CD8-positive, alpha-beta memory T cell (primary cell): Measurements from ENCODE around the gene SH3BGRL2. TPM values are rescaled to one million over a fixed set of nuclear protein-coding genes. Genes with fewer than 3 reads are reported as not detected.

ENCODE experiments used
- CTCF ChIA-PET: fragments of 350-600 bp; sonication (Branson Sonifier 250); formaldehyde crosslinking; loops from one replicate; lab custom pipeline; 2021; ENCODE audit warnings: antibody characterized with exemption; lab: Charles Lee
- POLR2A ChIA-PET: fragments of 350-600 bp; sonication (Branson Sonifier 250); formaldehyde crosslinking; loops from one replicate; lab custom pipeline; 2021; ENCODE audit warnings: antibody characterized with exemption; lab: Charles Lee
- DNase-seq, 5 donors: peaks; one replicate each; pipeline versions ENCODE4 v3.0.0 to v3.0.0-alpha.2; 2020 to 2022; ENCODE audit warnings: mixed read lengths in 1 of 5
- H3K27ac ChIP-seq: one replicate; pipeline ENCODE4 v1.7.0; 2013; ENCODE audit warnings: low read depth, mild to moderate bottlenecking, low read length, moderate library complexity
- H3K27me3 ChIP-seq: 2 replicates; pipeline ENCODE4 v1.7.0; 2013; ENCODE audit warnings: low read length, mild to moderate bottlenecking; ENCODE audit not compliant: insufficient read depth, poor library complexity, severe bottlenecking
- H3K36me3 ChIP-seq: 2 replicates; pipeline ENCODE4 v1.7.0; 2013; ENCODE audit warnings: mild to moderate bottlenecking, low read length, moderate library complexity; ENCODE audit not compliant: insufficient read depth
- H3K4me1 ChIP-seq: 2 replicates; pipeline ENCODE4 v1.7.0; 2013; ENCODE audit warnings: mild to moderate bottlenecking, low read length, moderate library complexity; ENCODE audit not compliant: insufficient read depth
- H3K4me3 ChIP-seq: 2 replicates; pipeline ENCODE4 v1.7.0; 2013; ENCODE audit warnings: mild to moderate bottlenecking, low read length
- H3K9me3 ChIP-seq: 2 replicates; pipeline ENCODE4 v1.7.0; 2013; ENCODE audit warnings: mild to moderate bottlenecking, low read length
- H3K27ac Mint-ChIP-seq, 8 donors: one replicate each; pipeline ENCODE4 v1.8.0; 2020 to 2021; ENCODE audit warnings: mixed read lengths in 8 of 8, mild to moderate bottlenecking in 6 of 8, inconsistent platforms in 3 of 8, moderate library complexity in 3 of 8
- H3K27me3 Mint-ChIP-seq, 2 donors: one replicate each; pipeline ENCODE4 v1.8.0; 2020 to 2021; ENCODE audit warnings: mixed read lengths in 2 of 2, mild to moderate bottlenecking in 1 of 2, moderate library complexity in 1 of 2
- H3K36me3 Mint-ChIP-seq, 3 donors: one replicate each; pipeline ENCODE4 v1.8.0; 2020 to 2021; ENCODE audit warnings: mixed read lengths in 3 of 3, inconsistent platforms in 1 of 3, mild to moderate bottlenecking in 1 of 3
- H3K4me1 Mint-ChIP-seq, 3 donors: one replicate each; pipeline ENCODE4 v1.8.0; 2020 to 2021; ENCODE audit warnings: mixed read lengths in 3 of 3, inconsistent platforms in 1 of 3, mild to moderate bottlenecking in 1 of 3
- H3K4me3 Mint-ChIP-seq, 7 donors: one replicate each; pipeline ENCODE4 v1.8.0; 2020 to 2021; ENCODE audit warnings: mixed read lengths in 7 of 7, mild to moderate bottlenecking in 6 of 7, moderate library complexity in 4 of 7, inconsistent platforms in 2 of 7
- H3K9me3 Mint-ChIP-seq, 5 donors: one replicate each; pipeline ENCODE4 v1.8.0; 2020 to 2022; ENCODE audit warnings: mixed read lengths in 5 of 5, mild to moderate bottlenecking in 3 of 5, moderate library complexity in 2 of 5, inconsistent platforms in 1 of 5
- polyA plus RNA-seq: library from polyadenylated mRNA; unstranded; fragments of 300-500 nt; fragmentation: Illumina TruSeq; gene quantifications from one replicate; pipeline ENCODE4 v1.2.3, GENCODE V29; 2021
- total RNA-seq, 2 experiments: library from RNA; stranded (reverse); gene quantifications; one replicate each; pipeline ENCODE4 v1.2.3, GENCODE V29; 2021

SH3BGRL2 gene
- under 1 TPM; 0.64 to 0.81 TPM for total RNA-seq
- polyA plus RNA-seq = 0.95 TPM

DNA sequence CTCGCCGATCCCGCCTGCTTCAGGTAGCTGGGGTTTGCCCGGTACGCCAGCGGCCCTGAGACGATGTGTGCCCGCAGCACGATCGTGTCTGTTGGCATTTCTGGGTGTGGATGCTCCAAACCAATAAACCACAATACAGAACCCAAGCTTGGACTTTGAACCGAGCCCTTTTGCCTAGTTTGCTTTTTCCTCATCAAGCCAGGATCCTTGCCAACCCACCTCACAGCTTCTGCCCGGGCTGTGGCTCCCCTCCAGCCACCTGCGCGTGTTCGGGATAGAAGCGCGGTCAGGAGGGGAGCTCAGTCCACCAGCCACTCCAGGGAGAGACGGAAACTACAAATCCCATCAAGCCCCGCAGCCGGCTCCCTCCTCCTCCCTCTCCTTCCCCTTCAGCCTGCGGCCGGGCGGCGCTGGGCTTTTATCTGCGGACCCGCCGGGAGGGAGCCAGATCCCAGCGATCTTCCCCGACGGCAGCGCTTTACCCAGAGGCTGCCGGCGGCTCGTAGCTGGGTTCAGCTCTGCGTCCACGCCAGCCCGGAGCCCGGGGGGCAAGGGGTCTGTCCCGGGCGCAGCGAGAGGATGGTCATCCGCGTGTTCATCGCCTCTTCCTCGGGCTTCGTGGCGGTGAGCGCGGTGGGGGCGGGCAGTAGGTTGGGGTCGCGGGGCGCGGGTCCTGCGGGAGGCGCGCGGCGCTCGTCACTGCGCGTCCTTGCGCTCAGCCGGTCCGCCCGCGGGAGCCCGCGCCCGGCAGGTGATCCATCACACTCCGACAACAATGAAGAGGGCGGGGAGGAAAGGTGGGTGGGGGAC, at the start of gene SH3BGRL2:
Gene SH3BGRL2 (plus strand): TSS at position 447 of the 810 bp plus-strand sequence. CDS start 133 bp downstream, at position 580.
- Histone ChIP-seq H3K27ac (no peak within 1 kb of the TSS), H3K4me3 (peak within 1 kb of the TSS; percentile 40), H3K27me3 (peaks cover 22% of the 10 kb centered on the region), H3K4me1 (peaks cover 8% of the 10 kb centered on the region), H3K36me3 (no peaks in the 10 kb centered on the region), H3K9me3 (no peaks in the 10 kb centered on the region)
- ChIA-PET POLR2A (no interaction called here), CTCF (no interaction called here)
- peaks cover 37 to 68% of the 10 kb centered on the region in 2 donors for H3K27me3 Mint-ChIP-seq
- peak in 1 of 5 donors; percentile 8 for DNase-seq
- no peaks in the 10 kb centered on the region for H3K36me3 Mint-ChIP-seq
- H3K27ac Mint-ChIP-seq = no peak within 1 kb of the TSS
- H3K9me3 Mint-ChIP-seq = no peaks in the 10 kb centered on the region
- peak within 1 kb of the TSS; percentile 29 to 84 (median 78) for H3K4me3 Mint-ChIP-seq
- H3K4me1 Mint-ChIP-seq = peaks cover 7 to 13% (median 11%) of the 10 kb centered on the region in 3 donors

DNA sequence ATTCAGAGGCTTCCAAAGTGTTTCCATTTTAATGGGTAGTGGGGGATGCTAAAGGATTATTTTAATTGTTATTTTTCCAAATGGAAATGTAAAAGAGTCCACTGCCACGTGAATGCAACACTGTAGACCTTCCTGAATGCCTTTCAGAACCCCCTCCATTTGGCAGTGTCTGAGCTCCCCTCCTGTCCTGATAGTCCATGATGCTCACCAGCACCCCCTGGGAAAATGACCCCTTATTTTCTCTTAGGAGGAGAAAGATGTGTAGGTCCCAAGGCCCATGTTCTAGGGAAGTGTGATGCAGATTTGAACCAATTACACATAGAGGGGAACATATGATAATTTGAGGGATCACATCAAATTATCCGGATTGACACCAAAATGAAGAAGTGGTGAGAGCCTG, 46.8 kb upstream of the SH3BGRL2 start:
- H3K27me3 ChIP-seq = no peaks in the 10 kb centered on the region
- no peak overlapping the region for H3K4me3 ChIP-seq
- H3K4me1 ChIP-seq = no peaks in the 10 kb centered on the region
- no peaks in the 10 kb centered on the region for H3K36me3 ChIP-seq
- peaks cover 0 to 8% (median 0%) of the 10 kb centered on the region in 3 donors for H3K36me3 Mint-ChIP-seq
- H3K9me3 ChIP-seq = no peaks in the 10 kb centered on the region
- no peaks in the 10 kb centered on the region for H3K4me1 Mint-ChIP-seq
- ChIA-PET POLR2A (no interaction called here), CTCF (no interaction called here)
- H3K27me3 Mint-ChIP-seq = peaks cover 0 to 5% of the 10 kb centered on the region in 2 donors
- peaks cover 5 to 19% (median 8%) of the 10 kb centered on the region in 5 donors for H3K9me3 Mint-ChIP-seq
- H3K27ac ChIP-seq = no peak overlapping the region
- no peak overlapping the region for H3K27ac Mint-ChIP-seq
- DNase-seq = no peak
- no peak overlapping the region for H3K4me3 Mint-ChIP-seq

DNA sequence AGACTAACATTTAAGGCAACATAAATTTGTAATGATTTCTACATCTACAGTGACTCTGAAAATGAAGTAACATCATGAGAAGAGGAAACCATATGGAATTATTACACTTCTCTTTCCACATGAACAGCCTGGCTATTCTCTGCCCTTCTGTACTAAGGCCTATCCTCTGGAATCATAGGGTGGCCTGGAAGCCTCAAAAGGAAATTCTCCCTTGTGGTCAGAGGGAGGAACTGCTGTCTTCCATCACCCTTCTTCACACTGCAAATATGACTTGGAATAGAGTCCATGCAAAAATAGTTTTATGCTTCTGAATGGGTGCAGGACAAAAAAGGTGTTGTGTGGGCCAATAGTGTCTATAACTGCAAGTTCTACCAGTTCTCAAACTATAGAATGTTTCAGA, 44.6 kb upstream of the SH3BGRL2 start:
- ChIA-PET CTCF (no interaction called here), POLR2A (no interaction called here)
- no peak overlapping the region for H3K4me3 Mint-ChIP-seq
- H3K9me3 Mint-ChIP-seq = peaks cover 0 to 11% (median 5%) of the 10 kb centered on the region in 5 donors
- no peaks in the 10 kb centered on the region for H3K36me3 Mint-ChIP-seq
- no peaks in the 10 kb centered on the region for H3K4me1 ChIP-seq
- no peaks in the 10 kb centered on the region for H3K4me1 Mint-ChIP-seq
- no peak overlapping the region for H3K27ac Mint-ChIP-seq
- H3K27me3 Mint-ChIP-seq = peaks cover 3 to 4% of the 10 kb centered on the region in 2 donors
- no peak for DNase-seq
- H3K36me3 ChIP-seq = no peaks in the 10 kb centered on the region
- H3K27me3 ChIP-seq = no peaks in the 10 kb centered on the region
- H3K4me3 ChIP-seq = no peak overlapping the region
- no peaks in the 10 kb centered on the region for H3K9me3 ChIP-seq
- no peak overlapping the region for H3K27ac ChIP-seq

DNA sequence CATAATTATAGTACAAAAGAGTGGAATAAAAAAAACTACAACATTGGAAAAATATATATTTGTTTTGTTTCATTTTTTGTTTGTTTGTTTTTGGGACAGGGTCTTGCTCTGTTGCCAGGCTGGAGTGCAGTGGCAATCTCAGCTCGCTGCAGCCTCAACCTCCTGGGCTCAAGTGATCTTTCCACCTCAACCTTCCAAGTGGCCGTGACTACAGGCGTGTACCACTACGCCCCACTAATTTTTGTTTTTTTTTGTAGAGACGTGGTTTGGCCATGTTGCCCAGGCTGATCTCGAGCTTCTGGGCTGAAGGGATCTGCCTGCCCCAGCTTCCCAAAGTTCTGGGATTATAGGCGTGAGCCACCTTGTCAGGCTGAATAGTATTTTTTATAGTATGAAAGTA, 41.4 kb upstream of the SH3BGRL2 start:
- ChIA-PET POLR2A (no interaction called here), CTCF (no interaction called here)
- Histone ChIP-seq H3K27me3 (no peaks in the 10 kb centered on the region), H3K9me3 (no peaks in the 10 kb centered on the region), H3K4me3 (no peak overlapping the region), H3K4me1 (no peaks in the 10 kb centered on the region), H3K27ac (no peak overlapping the region), H3K36me3 (no peaks in the 10 kb centered on the region)
- no peak overlapping the region for H3K4me3 Mint-ChIP-seq
- H3K9me3 Mint-ChIP-seq = peaks cover 0 to 11% (median 3%) of the 10 kb centered on the region in 5 donors
- peaks cover 4 to 7% of the 10 kb centered on the region in 2 donors for H3K27me3 Mint-ChIP-seq
- DNase-seq = no peak
- no peaks in the 10 kb centered on the region for H3K36me3 Mint-ChIP-seq
- H3K27ac Mint-ChIP-seq = no peak overlapping the region
- no peaks in the 10 kb centered on the region for H3K4me1 Mint-ChIP-seq

DNA sequence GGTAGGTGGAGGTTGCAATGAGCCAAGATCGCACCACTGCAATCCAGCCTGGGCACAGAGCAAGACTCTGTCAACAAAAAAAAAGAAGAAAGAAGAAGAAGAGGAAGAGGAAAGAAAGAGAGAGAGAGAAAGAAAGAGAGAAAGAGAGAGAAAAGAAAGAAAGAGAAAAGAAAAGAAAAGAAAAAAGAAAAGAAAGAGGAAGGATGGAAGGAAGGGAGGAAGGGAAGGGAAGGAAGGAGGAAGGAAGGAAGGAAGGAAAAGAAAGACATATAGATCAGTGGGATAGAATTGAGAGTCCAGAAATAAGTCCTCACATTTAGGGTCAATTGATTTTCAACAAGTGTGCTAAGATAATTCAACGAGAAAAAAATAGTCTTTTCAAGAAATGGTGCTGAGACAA, 34.0 kb upstream of the SH3BGRL2 start:
- H3K27ac Mint-ChIP-seq = no peak overlapping the region
- H3K4me3 Mint-ChIP-seq = no peak overlapping the region
- H3K36me3 Mint-ChIP-seq = no peaks in the 10 kb centered on the region
- ChIA-PET POLR2A (no interaction called here), CTCF (no interaction called here)
- no peaks in the 10 kb centered on the region for H3K36me3 ChIP-seq
- H3K9me3 Mint-ChIP-seq = peaks cover 0 to 6% (median 0%) of the 10 kb centered on the region in 5 donors
- no peak for DNase-seq
- H3K4me1 ChIP-seq = no peaks in the 10 kb centered on the region
- H3K4me1 Mint-ChIP-seq = no peaks in the 10 kb centered on the region
- H3K27me3 ChIP-seq = no peaks in the 10 kb centered on the region
- peaks cover 0 to 7% of the 10 kb centered on the region in 2 donors for H3K27me3 Mint-ChIP-seq
- H3K9me3 ChIP-seq = no peaks in the 10 kb centered on the region
- H3K27ac ChIP-seq = no peak overlapping the region
- no peak overlapping the region for H3K4me3 ChIP-seq

DNA sequence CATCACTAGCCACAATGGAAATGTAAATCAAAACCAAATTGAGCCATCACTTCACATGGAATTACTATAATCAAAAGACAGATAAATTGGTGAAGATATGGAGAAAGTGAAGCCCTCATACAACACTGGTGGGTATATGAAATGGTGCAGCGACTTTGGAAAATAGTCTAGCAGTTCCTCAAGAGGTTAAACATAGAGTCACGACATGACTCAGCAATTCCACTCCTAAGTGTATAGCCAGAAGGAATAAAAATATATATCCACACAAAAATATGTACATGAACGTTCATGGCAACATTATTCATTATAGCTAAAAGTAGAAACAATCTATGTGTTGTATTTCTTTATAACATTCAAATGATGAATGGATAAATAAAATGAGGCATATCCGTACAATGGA, 33.1 kb upstream of the SH3BGRL2 start:
- no peak overlapping the region for H3K27ac Mint-ChIP-seq
- H3K36me3 ChIP-seq = no peaks in the 10 kb centered on the region
- CTCF ChIA-PET = no interaction called here
- POLR2A ChIA-PET = no interaction called here
- no peaks in the 10 kb centered on the region for H3K4me1 Mint-ChIP-seq
- H3K4me3 ChIP-seq = no peak overlapping the region
- H3K9me3 Mint-ChIP-seq = peaks cover 0 to 4% (median 0%) of the 10 kb centered on the region in 5 donors
- no peak for DNase-seq
- no peak overlapping the region for H3K4me3 Mint-ChIP-seq
- peaks cover 0 to 5% of the 10 kb centered on the region in 2 donors for H3K27me3 Mint-ChIP-seq
- no peaks in the 10 kb centered on the region for H3K27me3 ChIP-seq
- H3K36me3 Mint-ChIP-seq = no peaks in the 10 kb centered on the region
- no peaks in the 10 kb centered on the region for H3K4me1 ChIP-seq
- no peaks in the 10 kb centered on the region for H3K9me3 ChIP-seq
- no peak overlapping the region for H3K27ac ChIP-seq

DNA sequence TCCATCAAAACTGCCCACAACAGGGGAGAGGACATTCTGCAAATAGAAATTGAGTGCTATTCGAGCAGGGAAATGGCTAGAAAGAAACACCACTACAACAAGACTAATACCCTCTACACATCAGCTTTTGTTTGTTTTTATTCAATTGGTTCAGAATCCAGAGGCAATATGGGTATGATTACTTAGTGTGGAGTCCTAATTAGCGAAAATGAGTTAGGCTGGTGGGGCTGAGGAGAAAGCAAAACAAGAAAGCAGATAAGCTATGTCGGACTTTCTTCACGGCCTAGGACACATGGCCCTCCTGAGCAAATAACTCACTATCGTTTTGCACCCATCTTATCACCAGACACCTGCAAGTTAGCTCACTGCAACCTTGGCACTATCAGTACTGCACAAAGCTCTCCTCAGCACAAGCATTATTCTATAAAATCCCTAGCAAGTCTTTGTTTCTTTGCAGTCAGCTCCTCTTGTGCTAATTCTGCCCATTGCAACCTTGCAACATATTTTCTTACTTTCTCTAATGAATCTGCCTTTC, 31.3 kb upstream of the SH3BGRL2 start:
- CTCF ChIA-PET = interaction anchor here (1.4 kb wide), 1 partner anchor 20 kb away, joined by 3 read pairs; no protein-coding TSS in a partner anchor
- H3K9me3 Mint-ChIP-seq = peaks cover 0 to 4% (median 0%) of the 10 kb centered on the region in 5 donors
- H3K27me3 ChIP-seq = no peaks in the 10 kb centered on the region
- no peaks in the 10 kb centered on the region for H3K4me1 Mint-ChIP-seq
- no peak for DNase-seq
- H3K27ac Mint-ChIP-seq = no peak overlapping the region
- H3K4me3 ChIP-seq = no peak overlapping the region
- H3K27ac ChIP-seq = no peak overlapping the region
- H3K36me3 Mint-ChIP-seq = no peaks in the 10 kb centered on the region
- no peaks in the 10 kb centered on the region for H3K9me3 ChIP-seq
- peaks cover 0 to 2% of the 10 kb centered on the region in 2 donors for H3K27me3 Mint-ChIP-seq
- H3K4me1 ChIP-seq = no peaks in the 10 kb centered on the region
- no peaks in the 10 kb centered on the region for H3K36me3 ChIP-seq
- POLR2A ChIA-PET = no interaction called here
- no peak overlapping the region for H3K4me3 Mint-ChIP-seq

DNA sequence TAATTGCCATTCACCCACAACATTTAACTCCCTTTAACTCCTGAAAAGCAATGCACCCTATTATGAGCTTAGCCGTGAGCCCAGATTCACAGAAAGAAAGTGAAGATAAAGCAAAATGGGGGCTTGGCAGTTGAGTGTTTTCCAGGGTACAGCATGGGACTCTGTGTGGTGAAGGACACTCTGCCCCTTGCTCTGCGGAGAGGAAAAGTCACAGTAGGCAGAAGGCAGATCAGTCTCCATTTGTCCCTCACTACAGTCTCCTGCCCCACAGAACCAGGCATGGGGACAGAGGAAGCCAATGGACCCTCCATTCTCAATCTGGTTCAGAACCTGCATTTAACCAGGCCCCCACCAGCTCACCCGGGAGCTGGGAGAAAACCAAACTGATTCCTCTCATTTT, 30.8 kb upstream of the SH3BGRL2 start:
- H3K4me3 Mint-ChIP-seq = no peak overlapping the region
- peaks cover 0 to 2% of the 10 kb centered on the region in 2 donors for H3K27me3 Mint-ChIP-seq
- Histone ChIP-seq H3K4me3 (no peak overlapping the region), H3K27me3 (no peaks in the 10 kb centered on the region), H3K36me3 (no peaks in the 10 kb centered on the region), H3K27ac (no peak overlapping the region), H3K9me3 (no peaks in the 10 kb centered on the region), H3K4me1 (no peaks in the 10 kb centered on the region)
- CTCF ChIA-PET = interaction anchor here (1.4 kb wide), 1 partner anchor 20 kb away, joined by 3 read pairs; no protein-coding TSS in a partner anchor
- POLR2A ChIA-PET = no interaction called here
- H3K36me3 Mint-ChIP-seq = no peaks in the 10 kb centered on the region
- H3K27ac Mint-ChIP-seq = no peak overlapping the region
- H3K9me3 Mint-ChIP-seq = peaks cover 0 to 7% (median 0%) of the 10 kb centered on the region in 5 donors
- no peak for DNase-seq
- no peaks in the 10 kb centered on the region for H3K4me1 Mint-ChIP-seq
